WTC11 (cell line): ENCODE data around the gene PIGZ. TPM values are rescaled to one million over a fixed set of nuclear protein-coding genes. Genes with fewer than 3 reads are reported as not detected.
"Not testable (repeated sequence)": the region's sequence is repeated elsewhere in the genome, so short reads cannot be mapped to it uniquely, and the experiment has no call there.

Experiments used
- ATAC-seq: fragments of 200-7000 bp; cut with Tn5 transposase; 2 replicates; pipeline ENCODE4 v1.10.0; 2021; ENCODE audit warnings: mild to moderate bottlenecking, moderate library complexity
- CTCF ChIA-PET: fragments of 300-600 bp; sonication (Branson Sonifier 250); formaldehyde crosslinking; loops from one replicate; lab custom pipeline; 2021; ENCODE audit warnings: antibody characterized with exemption; lab: Charles Lee
- POLR2A ChIA-PET: fragments of 350-600 bp; sonication (Branson Sonifier 250); formaldehyde crosslinking; loops from one replicate; lab custom pipeline; 2021; ENCODE audit warnings: antibody characterized with exemption; lab: Charles Lee
- DNase-seq: peaks from one replicate; pipeline ENCODE4 v3.0.0; 2021; ENCODE audit warnings: low spot score
- H3K27ac Mint-ChIP-seq: 2 replicates; pipeline ENCODE4 v1.8.0; 2021; ENCODE audit warnings: mixed read lengths
- H3K27me3 Mint-ChIP-seq: 2 replicates; pipeline ENCODE4 v1.8.0; 2021; ENCODE audit warnings: low read depth, mild to moderate bottlenecking, moderate library complexity, mixed read lengths
- H3K36me3 Mint-ChIP-seq: 2 replicates; pipeline ENCODE4 v1.8.0; 2021; ENCODE audit warnings: mixed read lengths
- H3K4me1 Mint-ChIP-seq: 2 replicates; pipeline ENCODE4 v1.8.0; 2022; ENCODE audit warnings: mixed read lengths
- H3K4me3 Mint-ChIP-seq: 2 replicates; pipeline ENCODE4 v1.8.0; 2021; ENCODE audit warnings: mild to moderate bottlenecking, moderate library complexity, mixed read lengths
- H3K9me3 Mint-ChIP-seq: 2 replicates; pipeline ENCODE4 v1.8.0; 2021; ENCODE audit warnings: mixed read lengths
- AFF4 ChIP-seq: sonication (generic); formaldehyde crosslinking; IDR thresholded peaks from 2 replicates; pipeline ENCODE4 v1.8.1; 2023; ENCODE audit warnings: mild to moderate bottlenecking, missing genetic modification reagents, borderline replicate concordance
- ATF3 ChIP-seq: sonication (generic); formaldehyde crosslinking; conservative IDR thresholded peaks from 2 replicates; pipeline ENCODE4 v1.8.1; 2022; ENCODE audit warnings: mild to moderate bottlenecking, missing genetic modification reagents
- E2F5 ChIP-seq: sonication (generic); formaldehyde crosslinking; IDR thresholded peaks from 2 replicates; pipeline ENCODE4 v1.8.1; 2022; ENCODE audit warnings: mild to moderate bottlenecking, moderate library complexity, missing genetic modification reagents
- EMX1 ChIP-seq: fragments of 250-450 bp; sonication (Bioruptor Pico); IDR thresholded peaks from 2 replicates; pipeline ENCODE4 v1.8.0; 2021; ENCODE audit warnings: mild to moderate bottlenecking
- ERG ChIP-seq: fragments of 250-450 bp; sonication (Bioruptor Pico); IDR thresholded peaks from 2 replicates; pipeline ENCODE4 v1.8.0; 2021; ENCODE audit warnings: mild to moderate bottlenecking
- ETV6 ChIP-seq: sonication (generic); formaldehyde crosslinking; IDR thresholded peaks from 2 replicates; pipeline ENCODE4 v1.8.1; 2022; ENCODE audit warnings: mild to moderate bottlenecking, missing genetic modification reagents
- HMGA2 ChIP-seq: fragments of 250-450 bp; sonication (Bioruptor Pico); IDR thresholded peaks from 2 replicates; pipeline ENCODE4 v1.4.0; 2021; ENCODE audit warnings: mild to moderate bottlenecking, moderate library complexity
- IRF1 ChIP-seq: sonication (generic); formaldehyde crosslinking; IDR thresholded peaks from 2 replicates; pipeline ENCODE4 v1.8.0; 2023; ENCODE audit warnings: missing genetic modification reagents
- JAZF1 ChIP-seq: fragments of 250-450 bp; sonication (Bioruptor Pico); IDR thresholded peaks from 2 replicates; pipeline ENCODE4 v1.9.0; 2021; ENCODE audit warnings: moderate library complexity, mild to moderate bottlenecking, inconsistent platforms
- MXD4 ChIP-seq: fragments of 250-450 bp; sonication (Bioruptor Pico); IDR thresholded peaks from 2 replicates; pipeline ENCODE4 v1.8.0; 2021; ENCODE audit warnings: mild to moderate bottlenecking, moderate library complexity, borderline replicate concordance
- MYBL2 ChIP-seq: sonication (generic); formaldehyde crosslinking; IDR thresholded peaks from 2 replicates; pipeline ENCODE4 v1.8.1; 2023; ENCODE audit warnings: mild to moderate bottlenecking, moderate library complexity, missing genetic modification reagents
- NR3C1 ChIP-seq: sonication (generic); formaldehyde crosslinking; conservative IDR thresholded peaks from 2 replicates; pipeline ENCODE4 v1.8.1; 2023; ENCODE audit warnings: low read depth, mild to moderate bottlenecking, missing genetic modification reagents
- PREB ChIP-seq: sonication (generic); formaldehyde crosslinking; IDR thresholded peaks from 2 replicates; pipeline ENCODE4 v1.8.1; 2022; ENCODE audit warnings: mild to moderate bottlenecking, missing genetic modification reagents, moderate library complexity, borderline replicate concordance
- PRRX2 ChIP-seq: fragments of 250-450 bp; sonication (Bioruptor Pico); IDR thresholded peaks from 2 replicates; pipeline ENCODE4 v1.8.0; 2021; ENCODE audit warnings: mild to moderate bottlenecking
- ZNF317 ChIP-seq: sonication (generic); formaldehyde crosslinking; IDR thresholded peaks from 2 replicates; pipeline ENCODE4 v1.8.1; 2023; ENCODE audit warnings: low read depth, mild to moderate bottlenecking, moderate library complexity, missing genetic modification reagents, borderline replicate concordance
- total RNA-seq: library from RNA; stranded (reverse); gene quantifications from 3 replicates; pipeline ENCODE4 v1.2.3, GENCODE V29; 2021

Gene PIGZ
- total RNA-seq, 1 experiment from 2014 or later: 0.37 TPM

GRCh38 chr3:196947136-196947859, 21.3 kb downstream of the PIGZ start:
- peak; percentile 35 for ATAC-seq
- ChIA-PET CTCF (interaction anchor here (0.8 kb wide), 1 partner anchor 8 kb away, joined by 3 read pairs; no protein-coding TSS in a partner anchor), POLR2A (no interaction called here)
- H3K27me3 Mint-ChIP-seq: no peaks in the 10 kb centered on the region
- DNase-seq: no peak
- H3K4me3 Mint-ChIP-seq: no peak overlapping the region
- no peaks in the 10 kb centered on the region for H3K9me3 Mint-ChIP-seq
- no peaks in the 10 kb centered on the region for H3K36me3 Mint-ChIP-seq
- no peak for TF ChIP-seq IRF1
- TF ChIP-seq ERG (CRISPR knock-in tag): no peak
- no peak for TF ChIP-seq PRRX2 (CRISPR knock-in tag)
- no peak for TF ChIP-seq AFF4 (CRISPR knock-in tag)
- TF ChIP-seq JAZF1: no peak
- TF ChIP-seq MYBL2: no peak
- no peak for TF ChIP-seq HMGA2 (CRISPR knock-in tag)
- no peak for TF ChIP-seq EMX1 (CRISPR knock-in tag)
- no peak for TF ChIP-seq E2F5 (CRISPR knock-in tag)
- TF ChIP-seq ATF3 (CRISPR knock-in tag): no peak
- TF ChIP-seq MXD4 (CRISPR knock-in tag): no peak
- no peak for TF ChIP-seq ETV6
- no peak for TF ChIP-seq NR3C1
- peaks cover 25% of the 10 kb centered on the region for H3K4me1 Mint-ChIP-seq
- H3K27ac Mint-ChIP-seq: no peak overlapping the region

- Mint-ChIP-seq H3K4me1 (peaks cover 34% of the 10 kb centered on the region), H3K27ac (peak overlapping the region; percentile 98), H3K4me3 (peak overlapping the region; percentile 99), H3K36me3 (peaks cover 14% of the 10 kb centered on the region)
- CTCF ChIA-PET, H3K27me3 Mint-ChIP-seq, DNase-seq, ATAC-seq, POLR2A ChIA-PET, H3K9me3 Mint-ChIP-seq: not testable (repeated sequence)
Measured at GRCh38 chr3:196944037-196944790, 24.4 kb downstream of the PIGZ start.

GRCh38 chr3:196942915-196943277, 25.7 kb downstream of the PIGZ start:
- TF ChIP-seq ZNF317 (CRISPR knock-in tag) (0 out of 2 replicates have a peak, but pooled peaks have one; percentile 5), PREB (no peak)
- Mint-ChIP-seq H3K9me3 (no peaks in the 10 kb centered on the region), H3K4me3 (peak overlapping the region; percentile 99), H3K27me3 (no peaks in the 10 kb centered on the region), H3K36me3 (peaks cover 25% of the 10 kb centered on the region), H3K4me1 (peaks cover 31% of the 10 kb centered on the region), H3K27ac (peak overlapping the region; percentile 96)
- POLR2A ChIA-PET: interaction anchor here (0.7 to 2.6 kb wide), 5 partner anchors 75 to 538 kb away, joined by 3 to 16 read pairs (median 3); partner anchors contain the start of gene SENP5
- ATAC-seq: no peak
- CTCF ChIA-PET: interaction anchor here (0.6 to 2.5 kb wide), 15 partner anchors 15 to 578 kb away, joined by 3 to 15 read pairs (median 3); partner anchors contain the start of genes FBXO45, PAK2, SENP5 and WDR53
- DNase-seq: no peak
